Measurements from ENCODE around the gene TBX1. TPM values are rescaled to one million over a fixed set of nuclear protein-coding genes. Genes with fewer than 3 reads are reported as not detected.

Gene TBX1
- polyA plus RNA-seq, 1 donor from 2014 or later: not detected

DNA sequence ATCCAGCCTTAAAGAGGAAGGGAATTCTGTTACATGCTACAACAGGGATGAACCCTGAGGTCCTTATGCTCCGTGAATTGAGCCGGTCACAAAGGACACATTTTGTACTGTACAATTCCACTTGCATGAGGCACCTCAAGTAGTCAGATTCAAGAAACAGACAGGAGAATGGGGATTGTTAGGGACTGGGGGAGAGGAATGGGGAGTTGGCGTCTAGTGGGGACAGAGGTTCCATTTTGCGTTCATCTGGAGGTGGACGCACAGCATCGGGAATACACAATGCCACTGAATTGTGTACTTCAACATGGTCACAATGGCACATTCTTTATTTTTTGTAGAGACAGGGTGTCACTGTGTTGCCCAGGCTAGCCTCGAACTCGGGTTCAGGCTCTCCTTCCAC lies 14.1 kb downstream of the TBX1 start:
- Histone ChIP-seq H3F3A (ENCODE audit: insufficient read depth, low read length, poor library complexity, severe bottlenecking) (no peaks in the 10 kb centered on the region), H3K27me3 (ENCODE audit: insufficient read depth, low read depth, low read length) (peaks cover 19% of the 10 kb centered on the region), H3K4me3 (ENCODE audit: low read length) (no peak overlapping the region), H3K79me2 (replicated peaks; ENCODE audit: insufficient read depth, low read length) (no peaks in the 10 kb centered on the region), H3K9ac (ENCODE audit: low read length) (no peak overlapping the region), H2AFZ (ENCODE audit: low read depth, low read length) (no peak overlapping the region), H3K9me3 (ENCODE audit: low read length) (no peaks in the 10 kb centered on the region), H3K4me2 (ENCODE audit: low read length) (no peak overlapping the region), H4K20me1 (ENCODE audit: insufficient read depth) (no peaks in the 10 kb centered on the region), H3K27ac (ENCODE audit: low read length) (no peak overlapping the region), H3K36me3 (ENCODE audit: insufficient read depth, low read length) (no peaks in the 10 kb centered on the region), H3K9me2 (ENCODE audit: insufficient read depth, low read length) (no peaks in the 10 kb centered on the region)
- TF ChIP-seq RAD21 (conservative IDR thresholded peaks at IDR 0.05): no peak

DNA sequence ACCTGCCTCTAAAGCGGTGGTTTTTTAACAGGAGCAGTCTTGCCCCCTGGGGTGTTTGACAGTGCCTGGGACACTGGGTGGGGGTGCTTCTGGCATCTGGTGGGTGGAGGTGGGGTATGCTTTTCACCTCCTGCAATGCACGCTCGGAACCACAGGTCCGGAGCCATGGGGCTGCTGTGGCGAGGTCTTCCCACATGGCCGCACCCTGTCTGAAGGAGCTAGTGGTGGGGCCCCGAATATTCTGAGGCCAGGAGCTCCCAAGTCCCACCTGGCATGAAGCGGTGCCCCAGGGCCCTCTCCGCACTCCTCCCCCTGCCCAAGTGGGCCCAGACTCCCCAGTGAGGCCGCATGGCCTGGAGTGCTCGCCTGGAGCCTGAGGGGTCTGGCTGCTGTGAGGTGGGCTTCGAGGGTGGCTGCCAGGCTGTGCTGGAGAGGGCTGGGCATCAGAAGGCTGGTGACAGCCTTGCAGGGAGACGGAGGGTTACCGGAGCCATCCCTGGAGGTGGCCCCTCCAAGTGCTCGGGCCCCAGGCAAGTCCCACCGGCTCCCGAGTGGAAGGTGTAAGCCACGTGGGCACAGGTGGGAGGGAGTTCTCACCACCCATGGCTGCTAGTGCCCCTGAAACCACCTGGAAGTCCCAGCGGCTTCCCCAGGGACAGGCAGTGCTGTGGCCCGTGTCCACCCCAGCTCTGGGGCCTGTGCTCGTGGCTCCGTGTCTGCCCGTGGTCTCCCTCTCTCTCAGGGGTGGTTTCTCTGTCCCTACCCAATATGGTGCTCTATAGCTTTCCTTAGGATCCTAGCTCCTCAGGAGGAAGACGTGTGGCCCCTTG lies 15.1 kb downstream of the TBX1 start:
- no peaks in the 10 kb centered on the region for H3K79me2 ChIP-seq (replicated peaks; ENCODE audit: insufficient read depth, low read length)
- no peak overlapping the region for H3K4me2 ChIP-seq (ENCODE audit: low read length)
- TF ChIP-seq CTCF (IDR thresholded peaks at IDR 0.05; ENCODE audit: poor library complexity, severe bottlenecking) (no peak), MXI1 (conservative IDR thresholded peaks at IDR 0.05; ENCODE audit: poor library complexity, severe bottlenecking) (no peak), EP300 (conservative IDR thresholded peaks at IDR 0.05; ENCODE audit: poor library complexity, severe bottlenecking) (no peak), RAD21 (conservative IDR thresholded peaks at IDR 0.05) (no peak), EZH2 (IDR thresholded peaks at IDR 0.05; ENCODE audit: borderline replicate concordance, insufficient read depth, low read length, poor library complexity, severe bottlenecking) (no peak), SMC3 (conservative IDR thresholded peaks at IDR 0.05; ENCODE audit: poor library complexity) (no peak), POLR2AphosphoS5 (IDR thresholded peaks at IDR 0.05) (no peak), REST (IDR thresholded peaks at IDR 0.05; ENCODE audit: borderline replicate concordance) (no peak), TAF1 (IDR thresholded peaks at IDR 0.05; ENCODE audit: low read depth) (no peak)
- H4K20me1 ChIP-seq (ENCODE audit: insufficient read depth): no peaks in the 10 kb centered on the region
- H3K27ac ChIP-seq (ENCODE audit: low read length): no peak overlapping the region
- no peaks in the 10 kb centered on the region for H3K9me3 ChIP-seq (ENCODE audit: low read length)
- no peaks in the 10 kb centered on the region for H3F3A ChIP-seq (ENCODE audit: insufficient read depth, low read length, poor library complexity, severe bottlenecking)
- no peak overlapping the region for H2AFZ ChIP-seq (ENCODE audit: low read depth, low read length)
- H3K36me3 ChIP-seq (ENCODE audit: insufficient read depth, low read length): no peaks in the 10 kb centered on the region
- H3K9ac ChIP-seq (ENCODE audit: low read length): no peak overlapping the region
- H3K27me3 ChIP-seq (ENCODE audit: insufficient read depth, low read depth, low read length): peaks cover 8% of the 10 kb centered on the region
- no peaks in the 10 kb centered on the region for H3K9me2 ChIP-seq (ENCODE audit: insufficient read depth, low read length)
- no peak overlapping the region for H3K4me3 ChIP-seq (ENCODE audit: low read length)

All from neural cell (in vitro differentiated cells).